ENCODE results near the gene MYCBPAP. TPM values are rescaled to one million over a fixed set of nuclear protein-coding genes. Genes with fewer than 3 reads are reported as not detected.

MYCBPAP gene
- total RNA-seq, 3 donors from 2014 or later = 0.66 to 1.9 (median 1.3) TPM

GRCh38 chr17:50557630-50558029 lies 49.4 kb downstream of the MYCBPAP start:
- no peaks in the 10 kb centered on the region for H3K9me3 ChIP-seq
- no peak overlapping the region for H3K27ac ChIP-seq
- DNase-seq (ENCODE audit: low spot score in 2 of 2) = no peak
- peaks cover 3 to 24% of the 10 kb centered on the region in 2 donors for H3K27me3 ChIP-seq
- H3K4me1 ChIP-seq = peaks cover 0 to 9% of the 10 kb centered on the region in 2 donors
- TF ChIP-seq POLR2AphosphoS5 (IDR thresholded peaks at IDR 0.05) = no peak
- no peak for TF ChIP-seq CTCF (IDR thresholded peaks at IDR 0.05)
- TF ChIP-seq POLR2A (IDR thresholded peaks at IDR 0.05) = no peak
- H3K36me3 ChIP-seq = no peaks in the 10 kb centered on the region
- intact Hi-C loops (cut with DNase I; ENCODE audit: low total_unique reads) = no loop called here
- no peak overlapping the region for H3K4me3 ChIP-seq

- TF ChIP-seq POLR2A (IDR thresholded peaks at IDR 0.05) (no peak), CTCF (IDR thresholded peaks at IDR 0.05) (no peak), POLR2AphosphoS5 (IDR thresholded peaks at IDR 0.05) (no peak)
- H3K36me3 ChIP-seq = no peaks in the 10 kb centered on the region
- H3K4me3 ChIP-seq = no peak overlapping the region
- no peaks in the 10 kb centered on the region for H3K9me3 ChIP-seq
- H3K4me1 ChIP-seq = peaks cover 0 to 9% of the 10 kb centered on the region in 2 donors
- H3K27ac ChIP-seq = peak overlapping the region in 1 of 2 donors; percentile 48
- peaks cover 3 to 28% of the 10 kb centered on the region in 2 donors for H3K27me3 ChIP-seq
- DNase-seq (ENCODE audit: low spot score in 2 of 2) = no peak
- intact Hi-C loops (cut with DNase I; ENCODE audit: low total_unique reads) = no loop called here
Measured at GRCh38 chr17:50558091-50558490, 49.9 kb downstream of the MYCBPAP start.

GRCh38 chr17:50558581-50558940 lies 50.3 kb downstream of the MYCBPAP start:
- peaks cover 0 to 9% of the 10 kb centered on the region in 2 donors for H3K4me1 ChIP-seq
- peaks cover 3 to 28% of the 10 kb centered on the region in 2 donors for H3K27me3 ChIP-seq
- TF ChIP-seq POLR2A (IDR thresholded peaks at IDR 0.05) (no peak), CTCF (IDR thresholded peaks at IDR 0.05) (no peak), POLR2AphosphoS5 (IDR thresholded peaks at IDR 0.05) (no peak)
- H3K9me3 ChIP-seq = no peaks in the 10 kb centered on the region
- intact Hi-C loops (cut with DNase I; ENCODE audit: low total_unique reads) = no loop called here
- no peak for DNase-seq (ENCODE audit: low spot score in 2 of 2)
- H3K27ac ChIP-seq = peak overlapping the region in 1 of 2 donors; percentile 48
- H3K4me3 ChIP-seq = peak overlapping the region in 1 of 3 donors; percentile 76
- no peaks in the 10 kb centered on the region for H3K36me3 ChIP-seq

- Histone ChIP-seq H3K27me3 (peaks cover 3 to 28% of the 10 kb centered on the region in 2 donors), H3K4me1 (peaks cover 0 to 9% of the 10 kb centered on the region in 2 donors), H3K9me3 (no peaks in the 10 kb centered on the region), H3K36me3 (no peaks in the 10 kb centered on the region), H3K27ac (peak overlapping the region in 1 of 2 donors; percentile 48), H3K4me3 (peak overlapping the region; percentile 12 to 76 (median 68))
- TF ChIP-seq CTCF (IDR thresholded peaks at IDR 0.05) = no peak
- no peak for TF ChIP-seq POLR2AphosphoS5 (IDR thresholded peaks at IDR 0.05)
- TF ChIP-seq POLR2A (IDR thresholded peaks at IDR 0.05) = no peak
- no peak for DNase-seq (ENCODE audit: low spot score in 2 of 2)
- intact Hi-C loops (cut with DNase I; ENCODE audit: low total_unique reads) = no loop called here
Measured at GRCh38 chr17:50558941-50559614, 50.8 kb downstream of the MYCBPAP start.

GRCh38 chr17:50559674-50560184 lies 51.5 kb downstream of the MYCBPAP start:
- Histone ChIP-seq H3K36me3 (no peaks in the 10 kb centered on the region), H3K4me3 (peak overlapping the region; percentile 42 to 76 (median 68)), H3K9me3 (no peaks in the 10 kb centered on the region), H3K27me3 (peaks cover 3 to 32% of the 10 kb centered on the region in 2 donors), H3K27ac (peak overlapping the region in 1 of 2 donors; percentile 92), H3K4me1 (peaks cover 0 to 9% of the 10 kb centered on the region in 2 donors)
- intact Hi-C loops (cut with DNase I; ENCODE audit: low total_unique reads) = no loop called here
- no peak for TF ChIP-seq CTCF (IDR thresholded peaks at IDR 0.05)
- TF ChIP-seq POLR2AphosphoS5 (IDR thresholded peaks at IDR 0.05) = no peak
- no peak for TF ChIP-seq POLR2A (IDR thresholded peaks at IDR 0.05)
- DNase-seq (ENCODE audit: low spot score in 2 of 2) = peak in 1 of 2 donors; percentile 73
